Body of pancreas (tissue), 4 donors: Measurements from ENCODE around the gene PASD1.

ENCODE experiments used
- CTCF ChIP-seq, 7 experiments: fragments of 450-650 bp in 4 of 7; fragments of 200-600 bp in 3 of 7; sonication (generic) in 3 of 7; IDR thresholded peaks; one replicate each; pipeline ENCODE4 v1.5.1; 2016 to 2019; ENCODE audit warnings: antibody characterized with exemption in 7 of 7
- POLR2A ChIP-seq, 3 donors: fragments of 450-650 bp; IDR thresholded peaks; one replicate each; pipeline ENCODE4 v1.6.1; 2016; ENCODE audit warnings: antibody characterized with exemption in 3 of 3, mild to moderate bottlenecking in 2 of 3

GRCh38 chrX:151516538-151517187 lies 46.8 kb upstream of the PASD1 start:
- TF ChIP-seq CTCF (IDR thresholded peaks at IDR 0.05) (no peak), POLR2A (IDR thresholded peaks at IDR 0.05) (no peak)
